NCI-H1092 (cell line): ENCODE data around the gene TEX36.
A peak's percentile ranks its signal among the peaks of the same experiment; 100 is the strongest.
"Not testable (repeated sequence)": the region's sequence is repeated elsewhere in the genome, so short reads cannot be mapped to it uniquely, and the experiment has no call there.

Source experiments
- DNase-seq: peaks from one replicate; lab custom pipeline; 2025; lab: John Stamatoyannopoulos, UW

Gene TEX36

DNA sequence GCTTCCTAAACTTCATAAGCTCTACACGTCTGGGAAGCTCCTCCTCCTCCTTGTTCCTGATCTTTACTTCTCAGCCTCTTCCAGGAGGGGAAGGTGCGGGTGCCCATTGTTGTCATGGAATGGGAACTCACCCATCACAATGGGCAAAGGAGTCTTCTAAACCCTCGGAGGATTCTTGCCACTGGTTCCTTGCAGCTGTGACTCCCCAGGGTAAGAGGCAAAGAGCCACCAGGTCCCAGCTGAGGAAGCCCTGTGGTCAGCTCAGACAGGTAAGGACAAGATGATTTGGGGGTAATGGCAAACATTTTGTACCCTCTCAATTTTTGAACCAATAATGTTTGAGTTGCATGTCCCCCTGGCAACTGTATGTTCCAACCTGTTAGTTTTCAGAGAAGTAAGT, at the start of gene TEX36:
Gene TEX36, minus strand, starts transcription at position 101 of the 400 bp plus-strand sequence. CDS start 174 bp downstream, outside the sequence.
- no peak for DNase-seq

DNA sequence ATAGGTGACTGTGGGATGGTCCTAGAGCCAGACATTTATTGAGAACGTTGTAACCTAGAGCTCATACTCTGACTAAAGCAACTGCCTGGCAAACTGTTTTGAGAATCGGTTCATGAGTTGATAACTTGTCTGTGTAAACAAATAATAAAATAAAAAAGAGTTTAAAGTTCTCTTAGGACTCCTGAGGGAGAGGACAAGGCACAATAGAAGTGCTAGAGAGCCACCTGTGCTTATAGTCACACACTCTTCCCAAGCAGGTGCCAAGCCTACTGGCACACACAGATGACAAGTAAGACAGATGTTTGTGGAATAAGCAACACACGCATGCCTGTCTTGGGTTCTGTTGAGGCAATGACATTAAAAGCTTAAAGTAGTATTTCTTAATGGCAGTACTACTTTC, 44.5 kb upstream of the TEX36 start:
- no peak for DNase-seq

DNA sequence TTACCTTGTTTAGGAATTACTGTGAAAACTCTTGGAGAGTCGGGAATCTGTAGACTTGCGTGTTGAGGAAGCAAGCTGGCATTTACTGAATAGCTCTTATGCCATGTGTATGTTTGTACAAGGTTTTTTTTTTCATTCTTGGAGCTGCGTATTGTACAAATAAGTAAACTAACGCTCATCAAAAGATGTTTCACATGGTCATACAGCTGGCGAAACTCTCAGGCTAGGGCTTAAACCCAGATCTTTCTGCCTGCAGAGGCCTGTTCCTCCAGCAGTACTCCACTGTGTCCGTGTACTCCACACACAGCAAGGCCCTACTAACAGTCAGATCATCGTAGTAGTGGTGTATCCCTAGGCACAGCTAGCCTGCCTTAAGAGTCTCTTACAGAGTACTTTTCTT, 44.0 kb upstream of the TEX36 start:
- DNase-seq: no peak

DNA sequence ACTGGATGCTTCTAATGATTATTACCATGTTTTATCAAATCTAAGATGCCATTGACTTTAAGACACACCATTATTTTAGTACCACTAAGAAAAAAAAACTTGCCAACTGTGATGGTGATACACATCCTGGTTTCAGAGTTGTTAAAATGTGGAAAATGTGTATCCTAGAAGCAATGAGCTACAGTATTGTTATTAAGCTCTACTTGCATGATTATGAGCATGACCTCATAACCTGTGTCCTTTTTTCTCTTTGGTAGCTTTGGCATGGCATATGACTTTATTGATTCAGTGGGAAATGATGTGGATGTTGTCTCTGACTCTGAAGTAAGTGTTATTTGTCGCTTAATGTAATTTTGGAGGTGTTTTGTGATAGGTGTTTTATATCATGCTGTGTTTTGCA, 39.8 kb upstream of the TEX36 start:
- no peak for DNase-seq

- DNase-seq: no peak
Observed at GRCh38 chr10:125721035-125721434, 38.1 kb upstream of the TEX36 start.

DNA sequence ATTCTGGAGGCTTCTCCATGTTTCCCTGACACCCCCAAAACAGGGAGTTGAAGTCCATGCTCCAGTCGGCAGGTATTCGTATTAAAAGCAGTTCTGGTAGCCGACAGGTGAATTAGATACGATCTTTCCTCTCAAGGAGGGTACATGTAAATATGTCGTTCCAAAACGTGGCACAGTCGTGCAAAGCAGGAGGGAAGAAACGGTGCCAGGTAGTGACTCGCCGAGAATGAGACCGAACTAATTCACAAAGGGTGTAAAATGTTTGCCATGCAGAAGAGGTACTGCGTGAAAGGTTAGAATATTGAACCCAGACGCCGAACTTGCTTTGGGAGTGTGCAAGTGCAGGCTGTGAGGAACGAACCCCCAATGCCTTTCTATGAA, 37.0 kb upstream of the TEX36 start:
- no peak for DNase-seq

DNA sequence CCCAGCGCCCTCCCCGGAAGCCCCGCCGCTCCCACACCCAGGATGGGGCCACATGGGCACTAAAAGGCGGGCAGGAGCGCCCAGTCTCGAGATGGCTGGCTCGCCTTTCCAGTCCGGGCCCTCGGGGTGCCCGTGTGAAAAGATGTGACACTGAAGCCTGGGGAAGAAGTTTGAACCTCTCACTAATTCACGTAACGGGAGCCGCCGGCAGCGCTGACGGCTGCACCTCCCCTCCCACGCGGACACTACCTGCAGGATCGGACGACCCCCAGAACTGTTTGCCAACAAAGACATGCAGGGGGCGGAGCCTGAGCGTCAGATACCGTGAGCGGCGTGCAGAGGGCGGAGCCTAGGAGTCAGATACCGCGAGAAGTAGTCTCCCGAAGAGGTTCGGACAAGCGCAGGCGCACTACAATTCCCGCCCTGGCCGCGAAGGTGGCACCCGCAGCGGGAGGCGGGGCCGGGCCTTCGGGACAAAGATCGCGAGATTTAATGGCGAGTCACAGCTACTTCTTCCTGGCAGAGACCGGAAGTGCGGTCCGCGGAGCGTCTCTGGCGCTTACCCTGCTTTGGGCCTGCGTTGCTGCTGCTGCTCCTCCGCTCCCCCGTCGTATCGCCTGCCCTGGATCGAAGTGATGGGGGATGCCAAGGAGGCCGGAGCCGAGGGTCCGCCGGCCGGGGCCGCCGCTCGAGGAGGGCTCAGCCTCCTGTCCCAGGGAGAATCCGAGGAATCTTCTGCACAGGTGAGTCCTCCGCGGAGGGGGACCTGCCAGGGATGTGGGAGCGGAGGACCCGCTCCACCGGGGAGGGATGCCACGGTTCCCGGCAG, 36.4 kb upstream of the TEX36 start, which contains the start of gene EDRF1:
Gene EDRF1, plus strand, starts transcription at position 537 of the 829 bp plus-strand sequence. Its CDS starts 99 bp downstream, at position 636.
- DNase-seq: peak; percentile 96

GRCh38 chr10:125714728-125715127, 31.8 kb upstream of the TEX36 start:
- not testable (repeated sequence) for DNase-seq

GRCh38 chr10:125711110-125711750, 28.3 kb upstream of the TEX36 start:
- no peak for DNase-seq

GRCh38 chr10:125709553-125710474, 26.9 kb upstream of the TEX36 start:
- no peak for DNase-seq

GRCh38 chr10:125708971-125709503, 26.1 kb upstream of the TEX36 start:
- DNase-seq: no peak

DNA sequence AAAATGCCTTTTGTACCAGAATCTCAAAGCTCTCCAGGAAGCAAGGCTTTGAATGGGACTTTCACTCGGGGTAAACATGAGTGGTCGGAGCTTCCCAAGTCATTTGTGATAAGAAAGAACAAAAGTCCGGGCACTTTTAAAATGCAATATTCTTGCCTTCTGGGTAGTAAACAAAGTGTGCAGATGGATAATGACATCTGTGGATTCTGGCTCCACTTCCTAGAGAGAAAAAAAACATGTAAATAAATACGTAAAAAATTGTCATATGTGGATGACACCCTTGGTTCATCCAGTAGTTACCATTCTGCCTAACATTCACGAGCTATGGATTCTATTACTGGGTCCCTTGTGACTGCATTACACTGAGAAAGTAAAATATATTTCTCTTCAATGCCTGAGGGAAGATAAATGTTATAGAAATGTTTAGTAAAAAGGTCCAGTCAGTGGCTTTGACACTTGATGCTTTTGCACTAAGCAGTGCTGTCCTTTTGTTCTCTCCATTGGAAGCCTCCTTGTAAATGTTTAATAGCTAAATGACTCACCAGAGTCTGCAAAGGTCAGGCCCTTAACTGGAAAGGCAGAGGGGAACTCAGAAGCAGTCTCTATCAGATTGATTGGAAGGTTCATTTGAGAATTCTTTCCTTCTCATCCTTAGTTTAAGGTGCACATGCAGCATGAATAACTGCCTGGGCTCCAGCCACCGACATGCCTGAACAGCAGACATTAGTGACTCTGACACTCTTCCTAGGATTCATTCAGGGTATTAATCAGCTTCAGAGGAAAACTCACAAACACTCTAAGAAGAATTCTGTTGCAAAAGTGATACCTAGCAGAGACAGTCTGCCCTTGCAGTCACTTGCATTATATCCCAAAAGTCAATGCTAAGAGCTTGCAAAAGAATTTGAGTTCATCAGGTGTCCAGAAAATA, 24.8 kb upstream of the TEX36 start:
- DNase-seq: no peak

GRCh38 chr10:125700355-125700911, 17.5 kb upstream of the TEX36 start:
- DNase-seq: no peak

GRCh38 chr10:125699562-125700143, 16.7 kb upstream of the TEX36 start:
- DNase-seq: no peak

GRCh38 chr10:125698481-125698998, 15.6 kb upstream of the TEX36 start:
- DNase-seq: no peak

- not testable (repeated sequence) for DNase-seq
Observed at GRCh38 chr10:125696884-125697283, 13.9 kb upstream of the TEX36 start.

DNA sequence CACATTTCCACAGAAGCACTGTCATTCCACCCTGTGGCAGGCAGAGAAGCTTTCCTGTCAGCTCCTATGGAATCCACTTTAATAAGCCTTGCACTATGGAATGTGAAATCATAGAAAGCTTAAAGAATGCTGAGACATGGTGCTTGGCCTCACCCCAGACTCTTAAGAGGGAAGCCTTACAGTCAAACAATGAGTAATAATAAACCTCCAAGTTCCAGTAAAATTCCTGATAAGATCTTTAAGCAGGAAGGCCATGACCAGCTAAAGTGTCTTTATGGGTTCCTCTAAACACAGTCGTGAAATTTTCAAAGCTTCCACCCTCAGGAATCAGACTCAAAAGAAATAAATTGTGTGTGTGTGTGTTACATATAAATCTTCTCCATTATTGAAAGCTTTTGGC, 11.9 kb upstream of the TEX36 start:
- no peak for DNase-seq

- DNase-seq: no peak
Observed at GRCh38 chr10:125693524-125693847, 10.5 kb upstream of the TEX36 start.

DNA sequence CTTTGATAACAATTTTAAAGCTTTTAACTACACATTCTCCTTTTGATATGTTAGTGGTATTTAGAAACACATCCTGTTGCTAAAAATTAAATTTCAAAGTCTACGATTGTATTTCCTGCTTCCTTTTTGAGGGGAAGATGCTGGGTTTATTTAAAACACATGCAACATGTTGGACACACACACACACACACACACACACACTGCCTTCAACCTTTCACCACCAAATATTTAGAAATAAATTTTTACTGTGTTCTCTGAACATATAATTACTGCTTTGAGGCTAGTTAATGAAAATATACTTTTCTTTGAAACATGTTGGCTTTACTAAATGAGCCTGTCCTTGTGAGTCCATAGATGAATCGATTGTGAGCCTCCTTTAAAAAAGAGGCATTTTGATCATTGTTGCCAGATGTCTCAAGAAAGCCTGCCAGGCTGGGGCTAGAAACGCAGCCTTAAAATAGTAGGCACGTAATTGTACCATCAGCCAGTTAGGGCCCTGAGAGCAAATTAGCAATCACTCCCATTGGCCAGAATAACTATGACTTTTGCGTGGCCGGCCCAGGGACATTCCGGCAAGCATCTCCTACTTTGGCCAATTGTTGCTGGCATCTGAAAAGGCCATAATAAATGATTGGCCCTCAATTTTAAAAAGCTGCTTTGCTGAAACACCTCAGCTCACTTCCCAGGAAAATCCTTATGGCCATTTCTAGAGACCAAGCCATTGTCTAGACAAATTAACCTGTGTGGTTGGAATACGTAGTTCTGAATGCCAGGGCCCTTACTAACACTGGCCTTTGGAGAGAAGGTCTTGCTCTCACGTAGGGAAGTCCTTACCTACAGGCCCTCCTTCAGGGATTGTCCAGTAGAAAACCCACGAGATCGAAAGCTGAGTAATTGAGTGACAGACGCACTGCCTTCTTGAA, 9.9 kb upstream of the TEX36 start:
- no peak for DNase-seq
